Right hindlimb (tissue), 1 donor: ENCODE results near the gene FAM240A.

ENCODE experiments used
- DNase-seq: peaks from one replicate; pipeline ENCODE4 v3.0.0-alpha.2; 2018

FAM240A gene

GRCh38 chr3:46628901-46629369, 16.6 kb downstream of the FAM240A start:
- peak; percentile 80 for DNase-seq

GRCh38 chr3:46629551-46630517, 17.5 kb downstream of the FAM240A start:
- DNase-seq = peak; percentile 91

DNA sequence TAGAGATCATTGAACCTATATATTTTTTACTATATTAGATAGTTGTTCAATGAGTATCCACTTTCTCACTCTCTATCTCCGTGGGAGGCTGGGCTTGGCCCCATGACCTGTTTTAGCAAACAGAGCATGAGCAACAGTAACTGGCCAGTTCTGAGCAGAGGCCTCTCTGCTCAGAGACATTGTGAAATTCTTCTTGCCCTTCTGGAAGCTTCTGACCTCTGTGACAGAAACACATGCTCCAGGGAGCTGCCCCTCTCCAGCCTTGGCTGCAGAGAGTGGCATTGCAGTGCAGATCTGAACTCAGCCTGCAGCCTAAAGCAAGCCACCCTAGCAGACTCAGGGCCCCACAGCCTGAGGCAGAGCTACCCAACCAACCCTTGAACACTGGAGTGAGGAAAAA, 20.5 kb downstream of the FAM240A start:
- no peak for DNase-seq

DNA sequence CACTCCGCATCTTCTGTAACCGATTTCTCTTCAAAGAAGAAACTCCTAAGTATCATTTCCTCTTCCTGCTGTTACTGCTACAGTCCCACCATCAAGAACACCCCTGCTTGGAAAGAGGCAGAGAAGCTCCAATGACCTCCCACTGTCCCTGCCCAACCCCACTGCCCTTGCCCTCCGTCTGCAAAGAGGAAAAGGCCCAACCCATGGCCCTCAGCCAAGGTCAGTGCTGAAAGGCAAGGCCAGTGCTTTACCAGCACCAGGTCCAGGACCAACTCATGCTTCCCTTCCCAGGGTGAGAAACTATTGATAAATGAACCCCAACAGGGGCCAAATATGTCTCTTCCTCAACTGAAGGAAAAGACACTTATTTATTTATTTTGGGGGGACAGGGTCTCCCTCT, 22.5 kb downstream of the FAM240A start:
- DNase-seq = no peak

GRCh38 chr3:46639221-46639620, 26.9 kb downstream of the FAM240A start:
- DNase-seq = no peak

DNA sequence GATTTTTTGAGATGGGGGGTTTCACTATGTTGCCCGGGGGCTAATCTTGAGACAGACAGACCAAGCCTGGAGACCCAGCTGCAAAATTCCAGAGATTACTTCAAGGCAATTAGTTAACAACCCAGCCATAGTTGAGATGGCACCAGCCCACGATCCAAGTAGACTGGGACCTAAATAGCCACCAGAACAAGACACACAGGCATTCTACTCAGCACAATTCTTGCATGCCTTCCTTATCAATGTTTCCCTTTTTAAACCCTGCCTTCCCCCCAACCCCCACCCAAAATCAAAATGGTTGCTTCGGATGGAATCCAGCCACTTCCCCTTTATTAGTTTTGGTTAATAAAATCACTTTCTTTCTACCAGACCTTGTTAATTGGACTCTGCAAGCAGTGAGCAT, 28.6 kb downstream of the FAM240A start:
- no peak for DNase-seq

GRCh38 chr3:46642971-46643370, 30.6 kb downstream of the FAM240A start:
- no peak for DNase-seq

- no peak for DNase-seq
Measured at GRCh38 chr3:46643701-46644100, 31.4 kb downstream of the FAM240A start.

- no peak for DNase-seq
Measured at GRCh38 chr3:46646700-46647099, 34.4 kb downstream of the FAM240A start.

DNA sequence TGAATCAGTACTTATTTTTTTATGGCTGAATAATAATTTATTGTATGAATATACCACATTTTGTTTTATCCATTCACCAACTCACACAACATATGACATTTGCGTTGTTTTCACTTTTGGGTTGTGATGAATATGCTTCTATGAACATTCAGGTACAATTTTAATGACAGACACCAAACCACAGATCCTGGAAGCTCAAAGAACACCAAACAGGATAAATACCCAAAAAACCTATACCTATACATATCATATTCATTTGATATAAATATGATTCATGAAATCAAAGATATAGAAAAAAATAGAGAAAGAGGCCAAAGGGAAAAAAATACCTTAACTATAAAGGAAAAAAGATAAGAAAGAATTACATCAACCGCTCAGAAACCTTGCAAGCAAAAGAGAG, 35.8 kb downstream of the FAM240A start:
- no peak for DNase-seq

DNA sequence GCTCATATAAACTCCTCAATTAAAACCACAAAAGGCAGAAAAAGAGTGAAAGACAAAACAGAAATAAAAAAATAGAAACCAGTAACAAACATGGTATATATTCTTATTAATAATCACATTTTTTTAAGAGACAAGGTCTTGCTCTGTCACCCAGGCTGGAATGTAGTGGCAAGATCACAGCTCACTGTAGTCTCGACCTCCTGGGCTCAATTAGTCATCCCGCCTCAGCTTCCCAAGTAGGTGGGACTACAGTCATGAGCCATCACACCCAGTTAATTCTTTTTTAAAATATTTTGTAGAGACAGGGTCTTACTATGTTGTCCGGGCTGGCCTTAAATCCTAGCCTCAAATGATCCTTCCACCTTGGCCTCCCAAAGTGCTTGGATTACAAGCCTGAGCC, 37.1 kb downstream of the FAM240A start:
- DNase-seq = no peak

- no peak for DNase-seq
Measured at GRCh38 chr3:46651084-46651483, 38.8 kb downstream of the FAM240A start.

DNA sequence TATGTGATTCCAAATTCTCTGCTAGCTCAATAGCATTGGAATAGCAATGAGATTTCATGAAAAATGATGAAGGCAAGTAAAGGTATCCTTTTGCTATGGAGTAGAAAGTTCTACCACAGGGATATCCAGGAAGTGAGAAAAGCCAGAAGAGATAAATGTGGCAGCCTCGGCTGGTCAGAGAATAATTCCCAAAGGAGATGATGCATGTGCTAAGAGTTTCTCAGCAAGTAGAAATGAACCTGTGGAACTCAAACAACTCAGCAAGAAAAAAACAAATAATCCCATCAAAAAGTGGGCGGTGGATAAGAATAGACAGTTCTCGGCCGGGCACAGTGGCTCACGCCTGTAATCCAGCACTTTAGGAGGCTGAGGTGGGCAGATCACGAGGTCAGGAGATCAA, 42.9 kb downstream of the FAM240A start:
- no peak for DNase-seq

DNA sequence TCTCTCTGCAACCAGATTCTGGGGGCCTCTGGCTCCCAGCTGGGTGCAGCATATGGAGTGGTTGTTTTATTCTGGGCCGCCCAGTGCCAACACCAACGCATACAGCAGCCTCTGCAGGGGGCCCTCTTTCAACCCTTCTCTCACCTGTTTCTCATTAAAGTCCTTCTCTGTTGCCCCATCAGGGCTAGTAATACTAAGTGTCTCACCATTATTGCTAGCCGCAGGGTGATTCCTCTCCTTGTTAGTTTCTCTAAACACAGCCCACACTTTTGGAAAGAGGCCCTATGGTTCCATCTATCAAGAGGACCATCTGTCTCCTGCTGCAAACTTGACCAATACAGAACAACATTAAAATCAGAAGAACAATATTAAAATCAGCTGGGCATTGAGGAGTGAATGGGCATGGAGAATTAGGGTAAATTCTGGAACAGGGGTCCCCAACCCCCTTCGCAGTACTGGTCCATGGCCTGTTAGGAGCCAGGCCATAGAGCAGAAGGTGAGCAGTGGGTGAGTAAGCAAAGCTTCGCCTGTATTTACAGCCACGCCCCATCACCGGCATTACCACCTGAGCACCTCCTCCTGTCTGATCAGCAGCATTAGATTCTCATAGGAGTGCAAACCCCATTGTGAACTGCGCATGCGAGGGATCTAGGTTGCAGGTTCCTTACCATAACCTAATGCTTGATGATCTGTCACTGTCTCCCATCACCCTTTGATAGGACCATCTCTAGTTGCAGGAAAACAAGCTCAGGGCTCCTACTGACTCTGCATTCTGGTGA, 44.6 kb downstream of the FAM240A start:
- DNase-seq = no peak

GRCh38 chr3:46659285-46659684, 47.0 kb downstream of the FAM240A start:
- no peak for DNase-seq

DNA sequence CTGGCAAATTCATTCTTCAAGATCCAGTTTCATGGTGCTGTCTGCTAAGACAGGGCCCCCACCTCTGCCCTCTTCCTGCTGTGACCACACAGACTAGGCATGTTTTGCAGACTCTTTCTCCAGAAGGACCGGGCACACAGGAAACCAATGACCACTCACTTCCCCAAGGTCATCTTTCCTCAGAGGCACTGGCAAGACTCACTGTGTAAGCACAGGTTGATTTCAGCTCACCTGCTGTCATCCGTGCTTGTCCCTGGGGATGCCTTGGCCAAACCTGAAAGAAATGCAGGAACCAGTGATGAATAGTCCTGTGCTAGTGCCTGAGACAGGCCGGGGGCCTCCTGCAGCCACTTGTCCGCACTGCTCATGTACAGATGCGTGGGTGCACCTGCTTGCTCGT, 47.7 kb downstream of the FAM240A start:
- no peak for DNase-seq

DNA sequence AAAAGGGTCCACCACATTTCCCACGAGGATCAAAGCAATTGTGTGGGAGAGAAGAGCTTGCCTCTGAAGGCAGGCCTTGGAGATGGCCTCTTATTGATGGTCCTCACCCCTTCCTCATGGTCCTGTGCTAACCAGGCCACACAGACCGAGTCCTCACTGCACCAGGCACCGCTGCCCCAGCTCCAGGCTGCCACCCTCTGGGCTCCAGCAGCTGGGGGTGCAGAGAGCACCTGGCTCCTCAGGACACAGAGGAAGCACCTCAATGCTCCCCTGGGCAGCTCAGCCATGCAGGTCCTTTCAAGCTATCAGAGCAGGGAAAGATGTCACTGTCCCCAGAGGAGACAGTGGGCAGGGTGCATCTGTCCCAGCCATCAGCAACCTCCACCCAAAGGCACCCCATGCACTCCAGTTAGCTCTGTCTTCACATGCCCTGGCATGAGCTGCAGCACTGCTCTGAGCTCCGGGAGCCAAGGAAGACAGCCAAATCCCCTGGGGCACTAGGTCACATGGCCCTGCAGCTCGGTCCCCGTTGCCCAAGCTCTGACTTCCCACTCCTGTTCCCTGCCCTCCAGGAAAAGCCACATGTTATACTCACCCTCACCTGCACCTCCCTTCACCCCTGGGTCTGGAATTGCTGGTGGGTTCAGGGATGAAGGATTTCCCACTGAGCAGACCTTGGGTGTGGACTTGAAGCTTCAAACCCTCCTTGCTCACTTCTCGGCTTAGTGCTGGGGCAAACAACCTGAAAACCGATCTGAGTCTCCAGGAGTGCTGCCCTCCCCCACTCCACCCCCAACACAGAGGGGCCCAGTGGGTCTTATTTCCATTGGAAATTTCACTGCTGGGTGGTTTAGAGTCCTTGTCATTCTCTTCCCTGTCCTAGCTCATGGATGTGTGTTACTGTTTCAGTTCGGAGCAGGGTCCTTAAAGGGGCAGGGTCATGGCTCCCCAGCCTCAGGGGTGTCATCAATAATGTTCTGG, 48.5 kb downstream of the FAM240A start:
- no peak for DNase-seq

DNA sequence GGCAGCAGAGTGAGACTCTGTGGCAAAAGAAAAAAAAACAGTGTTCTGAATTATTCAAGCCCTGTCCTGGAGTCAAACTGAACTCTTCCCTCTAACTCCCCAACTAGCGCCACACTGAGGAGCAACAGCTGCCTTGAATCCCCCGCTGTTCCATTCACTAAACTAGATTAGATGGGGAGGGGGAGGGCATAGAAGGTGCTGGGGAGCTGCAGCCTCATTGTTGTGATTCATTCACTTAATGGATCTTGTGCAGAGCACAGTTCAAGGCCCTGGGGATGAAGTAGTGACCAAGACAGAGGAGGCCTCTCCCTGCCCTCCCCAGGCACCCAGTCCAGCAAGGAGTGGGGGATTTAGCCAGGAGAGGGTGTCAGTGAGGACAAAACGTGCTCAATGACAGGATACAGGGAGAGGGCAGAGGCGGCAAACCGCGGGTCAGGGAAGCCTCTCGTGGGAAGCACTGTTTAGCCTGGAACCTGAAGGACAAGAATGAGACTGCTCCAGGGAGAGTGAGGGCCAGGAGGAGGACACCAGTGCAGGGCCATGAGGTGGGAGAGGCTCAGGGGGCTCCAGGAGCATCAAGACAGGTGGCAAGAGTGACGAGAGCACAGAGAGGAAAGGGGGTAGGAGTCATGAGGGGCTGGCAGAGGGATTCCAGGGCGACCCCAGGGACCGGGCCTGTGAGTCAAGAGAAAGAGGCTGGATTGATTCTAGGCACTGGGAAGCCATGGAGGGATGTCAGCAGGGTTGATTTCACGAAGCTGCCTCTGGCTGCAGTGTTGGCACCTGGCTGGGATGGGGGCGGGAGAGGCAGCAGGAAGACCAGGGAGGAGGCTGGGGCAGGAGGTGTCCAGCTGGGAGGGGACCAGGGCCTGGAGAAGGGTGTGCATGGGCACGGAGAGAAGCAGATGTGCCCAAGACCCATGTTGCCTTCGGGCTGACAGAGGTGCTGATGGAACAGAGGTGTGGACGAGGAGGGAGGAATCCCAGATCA, 49.7 kb downstream of the FAM240A start:
- DNase-seq = no peak

DNA sequence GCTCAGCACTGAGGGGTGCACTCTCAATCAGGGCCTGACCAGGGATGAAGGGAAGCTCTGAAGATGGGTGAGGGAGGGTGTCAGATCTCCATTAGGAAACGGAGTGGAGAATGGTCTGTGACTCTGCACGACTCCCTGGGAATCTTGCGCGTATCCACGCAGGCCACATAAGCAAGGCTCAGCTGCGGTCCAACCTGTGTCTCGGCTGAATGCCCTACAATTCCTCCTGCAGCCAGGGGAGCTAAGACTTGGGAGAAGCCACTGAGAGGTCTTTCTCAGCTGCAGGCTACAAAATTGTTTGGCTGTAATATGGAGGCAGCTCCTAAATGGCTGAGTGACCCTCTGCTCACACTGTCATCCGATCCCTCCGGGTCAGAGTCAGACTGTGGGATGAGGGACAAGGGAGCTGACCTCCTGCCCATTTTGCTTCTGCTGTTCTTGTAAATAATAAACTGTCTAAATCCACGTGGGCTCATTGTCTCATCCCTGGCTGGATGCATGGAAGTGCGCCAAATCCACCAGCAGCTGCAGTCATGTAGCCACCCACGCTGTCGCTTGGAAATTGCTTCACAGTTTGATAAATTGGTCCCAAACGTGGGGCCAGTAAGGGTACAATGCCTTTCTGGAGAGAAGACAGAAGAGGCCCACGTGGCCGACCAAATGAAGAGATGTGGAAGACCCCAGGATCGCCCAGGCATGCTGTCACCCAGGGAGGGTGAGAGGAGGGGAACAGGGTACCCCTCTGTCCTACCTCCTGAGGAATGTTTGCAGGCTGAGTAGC, 50.6 kb downstream of the FAM240A start:
- peak; percentile 84 for DNase-seq

DNA sequence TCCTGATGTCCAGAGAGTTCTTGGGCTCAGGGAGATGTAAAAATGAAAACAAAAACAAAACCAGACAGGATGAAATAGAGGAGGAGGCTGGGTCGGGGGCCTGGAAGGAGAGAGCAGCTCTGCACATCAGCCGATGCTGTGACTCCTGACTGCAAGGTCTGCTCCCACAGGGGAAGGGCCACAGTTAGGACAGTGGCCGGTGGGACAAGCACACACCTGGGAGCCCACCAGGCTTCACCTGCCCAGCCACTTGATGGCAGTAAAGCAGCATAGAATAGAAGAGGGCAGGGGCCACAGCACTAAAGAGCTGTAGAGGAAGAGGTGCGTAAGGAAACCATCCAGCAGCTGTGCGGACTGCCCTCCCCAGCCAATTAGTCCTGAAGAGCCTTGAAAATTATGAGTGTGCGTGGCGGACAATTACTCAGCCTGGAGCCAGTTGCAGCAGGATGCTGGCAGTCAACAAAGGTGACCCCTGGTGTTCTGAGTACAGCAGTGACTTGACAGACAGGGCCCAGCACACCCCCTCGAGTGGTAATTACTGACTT, 51.3 kb downstream of the FAM240A start:
- peak; percentile 42 for DNase-seq
